GM18520 (cell line): ENCODE results near the gene TIMM13.
"Not testable (repeated sequence)": the region's sequence is repeated elsewhere in the genome, so short reads cannot be mapped to it uniquely, and the experiment has no call there.

Source experiments
- ATAC-seq: cut with Tn5 transposase; IDR thresholded peaks from one replicate; pipeline ENCODE4 v1.9.1; 2021; ENCODE audit not compliant: unreplicated experiment

The TIMM13 gene

DNA sequence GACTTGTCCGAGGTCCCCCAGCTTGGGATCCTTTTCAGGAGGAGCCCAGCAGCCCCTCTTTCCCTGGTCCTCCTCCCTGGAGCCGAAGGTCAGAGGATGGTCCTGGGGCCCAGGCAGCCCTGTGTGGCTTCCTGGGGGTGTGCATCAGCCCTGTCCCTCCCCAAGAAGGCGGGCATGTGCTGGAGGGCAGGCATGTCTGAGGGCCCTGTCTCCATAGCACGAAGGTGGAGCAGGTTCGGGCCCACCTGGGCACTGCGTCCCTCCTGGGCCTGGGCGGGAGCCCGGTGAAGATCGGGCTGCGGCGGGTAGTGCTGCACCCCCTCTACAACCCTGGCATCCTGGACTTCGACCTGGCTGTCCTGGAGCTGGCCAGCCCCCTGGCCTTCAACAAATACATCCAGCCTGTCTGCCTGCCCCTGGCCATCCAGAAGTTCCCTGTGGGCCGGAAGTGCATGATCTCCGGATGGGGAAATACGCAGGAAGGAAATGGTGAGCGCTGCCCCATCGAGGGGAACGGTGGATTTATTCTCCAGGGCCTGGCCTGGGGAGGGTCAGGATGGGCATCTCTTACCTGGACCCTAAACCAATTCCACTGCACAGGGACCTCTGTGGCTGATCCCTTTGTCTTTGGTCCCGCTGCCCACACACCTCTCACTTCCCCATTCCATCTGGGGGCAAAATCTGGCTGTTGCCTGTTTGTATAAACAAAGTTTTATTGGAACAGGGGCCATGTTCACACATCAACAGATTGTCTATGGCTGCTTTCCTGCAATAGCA is 10.9 kb downstream of the TIMM13 start:
- no peak for ATAC-seq

DNA sequence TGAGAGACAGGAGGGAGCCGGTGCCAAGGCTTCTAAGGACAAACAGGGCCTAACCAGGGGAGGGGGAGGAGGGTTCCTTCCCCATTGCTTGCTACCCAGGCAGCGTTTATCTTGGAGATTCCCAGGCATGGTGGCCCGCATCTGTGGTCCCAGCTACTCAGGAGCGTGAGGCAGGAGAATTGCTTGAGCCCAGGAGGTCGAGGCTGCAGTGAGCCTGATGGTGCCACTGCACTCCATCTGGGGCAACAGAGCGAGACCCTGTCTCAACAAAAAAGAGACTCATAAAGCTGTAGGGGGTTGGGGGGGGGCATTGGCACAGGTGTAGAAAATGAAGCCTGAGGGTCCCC is 11.4 kb downstream of the TIMM13 start:
- no peak for ATAC-seq

DNA sequence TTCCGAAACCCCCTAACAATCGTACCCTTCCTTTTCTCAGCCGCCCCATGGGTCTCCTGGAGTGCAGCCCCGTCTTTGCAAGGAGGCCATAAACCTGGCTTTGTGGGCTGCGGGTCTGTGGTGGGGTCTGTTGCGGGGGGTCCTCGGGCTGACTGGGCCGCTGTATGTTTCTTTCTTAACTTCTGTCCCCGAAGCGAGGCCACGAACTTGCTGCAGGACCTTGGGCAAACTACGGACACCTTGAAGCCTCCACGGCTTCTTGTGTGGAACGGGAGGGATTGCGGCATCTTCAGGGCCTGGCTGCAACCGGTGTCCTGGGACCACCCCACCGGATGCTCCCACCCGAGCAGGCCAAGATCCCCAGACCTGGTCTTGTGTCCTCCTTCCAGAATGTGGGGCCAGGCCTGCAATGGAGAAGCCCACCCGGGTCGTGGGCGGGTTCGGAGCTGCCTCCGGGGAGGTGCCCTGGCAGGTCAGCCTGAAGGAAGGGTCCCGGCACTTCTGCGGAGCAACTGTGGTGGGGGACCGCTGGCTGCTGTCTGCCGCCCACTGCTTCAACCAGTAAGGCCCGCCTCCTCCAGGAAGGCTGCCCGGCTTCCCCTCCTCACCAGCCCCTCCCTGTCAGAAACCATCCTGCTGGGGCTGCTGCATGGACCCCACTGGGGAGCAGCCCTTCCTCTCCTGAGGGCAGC is 12.0 kb downstream of the TIMM13 start:
- ATAC-seq: no peak

DNA sequence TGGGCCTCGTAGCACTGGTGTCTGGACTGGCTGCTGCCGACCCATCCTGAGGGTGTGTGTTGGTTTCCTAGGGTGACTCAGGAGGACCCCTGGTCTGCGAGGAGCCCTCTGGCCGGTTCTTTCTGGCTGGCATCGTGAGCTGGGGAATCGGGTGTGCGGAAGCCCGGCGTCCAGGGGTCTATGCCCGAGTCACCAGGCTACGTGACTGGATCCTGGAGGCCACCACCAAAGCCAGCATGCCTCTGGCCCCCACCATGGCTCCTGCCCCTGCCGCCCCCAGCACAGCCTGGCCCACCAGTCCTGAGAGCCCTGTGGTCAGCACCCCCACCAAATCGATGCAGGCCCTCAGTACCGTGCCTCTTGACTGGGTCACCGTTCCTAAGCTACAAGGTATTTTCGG is 13.8 kb downstream of the TIMM13 start:
- no peak for ATAC-seq

DNA sequence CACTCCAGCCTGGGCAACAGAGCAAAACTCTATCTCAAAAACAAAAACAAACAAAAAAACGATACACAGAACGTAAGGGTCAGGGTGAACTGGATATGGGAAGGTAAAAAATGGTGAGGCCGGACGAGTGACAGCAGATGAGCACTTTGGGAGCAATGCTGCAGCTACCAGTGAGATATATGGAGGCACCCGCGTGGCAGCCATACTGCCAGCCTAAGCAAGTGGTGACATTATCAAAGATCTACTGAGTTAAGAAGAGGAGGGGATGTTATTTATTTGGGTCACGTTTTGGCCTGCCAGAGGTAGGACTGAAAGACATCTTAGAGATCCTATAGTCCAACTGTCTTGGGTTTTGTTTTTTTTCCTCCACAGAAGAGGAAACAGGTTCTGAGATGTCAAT is 14.2 kb downstream of the TIMM13 start:
- no peak for ATAC-seq

DNA sequence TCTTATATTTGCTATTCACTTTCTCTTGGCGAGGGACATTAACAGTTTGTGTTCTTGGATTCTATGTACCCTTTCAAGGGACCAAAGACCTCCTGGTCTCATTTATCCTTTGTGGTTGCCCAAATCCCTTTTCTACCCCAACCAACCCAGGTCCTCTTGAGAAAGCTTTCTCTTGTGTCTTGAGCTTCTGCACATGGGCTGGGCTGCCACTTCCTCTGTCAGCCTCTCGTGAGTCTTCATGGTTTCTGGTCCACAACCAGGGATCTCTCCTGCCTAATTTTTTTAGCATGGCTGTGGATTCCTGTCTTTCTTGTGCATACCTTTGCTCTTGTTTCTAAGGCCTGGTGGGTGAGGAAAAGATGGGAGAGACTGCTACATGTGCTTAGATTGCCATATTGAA is 14.9 kb downstream of the TIMM13 start:
- ATAC-seq: no peak

DNA sequence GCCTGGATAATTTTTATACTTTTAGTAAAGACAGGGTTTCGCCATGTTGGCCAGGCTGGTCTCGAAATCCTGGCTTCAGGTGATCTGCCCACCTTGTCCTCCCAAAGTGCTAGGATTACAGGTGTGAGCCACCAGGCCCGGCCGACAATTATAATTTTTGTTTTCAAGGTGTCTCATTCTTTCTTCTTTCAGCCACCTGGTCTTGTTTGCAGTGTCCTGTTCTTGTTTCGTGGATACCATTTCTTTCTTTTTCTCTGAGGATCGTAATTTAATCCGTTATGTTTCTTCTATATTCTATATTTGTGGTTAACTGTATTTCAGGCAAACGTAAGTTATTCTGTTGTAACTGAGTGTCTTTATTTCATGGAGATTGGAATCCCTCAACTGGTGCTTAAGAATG is 15.7 kb downstream of the TIMM13 start:
- ATAC-seq: no peak

DNA sequence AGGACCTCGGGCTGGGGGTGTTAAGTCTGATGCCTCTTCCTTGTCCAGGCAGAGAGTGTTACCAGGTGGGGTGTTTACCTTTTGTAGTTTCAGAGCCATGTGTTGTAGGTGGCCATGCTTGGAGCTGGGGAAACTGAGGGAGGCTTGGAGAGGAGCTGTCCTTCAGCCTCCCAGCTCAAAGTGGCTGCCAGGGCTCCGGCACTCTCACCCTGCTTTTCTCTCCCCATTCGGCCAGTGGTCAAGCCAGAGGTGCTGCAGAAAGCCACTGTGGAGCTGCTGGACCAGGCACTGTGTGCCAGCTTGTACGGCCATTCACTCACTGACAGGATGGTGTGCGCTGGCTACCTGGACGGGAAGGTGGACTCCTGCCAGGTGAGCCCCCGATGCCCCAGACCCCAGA is 17.4 kb downstream of the TIMM13 start:
- no peak for ATAC-seq

DNA sequence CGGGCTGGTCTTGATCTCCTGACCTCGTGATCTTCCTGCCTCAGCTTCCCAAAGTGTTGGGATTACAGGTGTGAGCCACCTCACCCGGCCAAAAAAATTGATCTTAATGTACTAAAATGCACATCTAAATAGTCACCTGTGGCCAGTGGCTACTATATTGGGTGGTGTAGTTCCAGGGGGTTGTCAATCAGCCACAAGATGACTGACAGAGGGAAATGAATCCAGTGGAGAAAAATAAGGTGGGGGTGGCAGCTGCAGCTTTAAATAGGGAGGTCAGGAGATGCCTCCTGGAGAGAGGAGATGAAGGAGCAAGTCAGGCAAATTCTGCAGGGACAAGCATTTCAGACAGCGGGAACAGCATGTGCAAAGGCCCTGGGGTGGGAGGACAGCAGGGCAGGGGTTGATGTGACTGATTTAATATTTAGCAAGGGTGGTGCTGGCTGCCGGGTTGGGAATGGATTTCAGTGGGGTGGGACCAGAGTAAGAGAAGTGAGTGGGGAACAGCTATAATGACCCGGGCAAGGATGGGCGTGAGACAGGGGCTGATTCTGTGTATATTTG is 18.0 kb downstream of the TIMM13 start:
- no peak for ATAC-seq

DNA sequence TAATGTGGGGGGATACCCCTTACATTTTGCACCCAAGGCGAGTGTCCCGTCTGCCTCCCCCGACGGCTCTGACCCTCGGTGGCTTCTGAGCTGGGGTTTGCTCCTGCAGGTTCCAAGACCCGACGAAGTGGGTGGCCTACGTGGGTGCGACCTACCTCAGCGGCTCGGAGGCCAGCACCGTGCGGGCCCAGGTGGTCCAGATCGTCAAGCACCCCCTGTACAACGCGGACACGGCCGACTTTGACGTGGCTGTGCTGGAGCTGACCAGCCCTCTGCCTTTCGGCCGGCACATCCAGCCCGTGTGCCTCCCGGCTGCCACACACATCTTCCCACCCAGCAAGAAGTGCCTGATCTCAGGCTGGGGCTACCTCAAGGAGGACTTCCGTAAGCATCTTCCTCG is 19.1 kb downstream of the TIMM13 start:
- no peak for ATAC-seq

DNA sequence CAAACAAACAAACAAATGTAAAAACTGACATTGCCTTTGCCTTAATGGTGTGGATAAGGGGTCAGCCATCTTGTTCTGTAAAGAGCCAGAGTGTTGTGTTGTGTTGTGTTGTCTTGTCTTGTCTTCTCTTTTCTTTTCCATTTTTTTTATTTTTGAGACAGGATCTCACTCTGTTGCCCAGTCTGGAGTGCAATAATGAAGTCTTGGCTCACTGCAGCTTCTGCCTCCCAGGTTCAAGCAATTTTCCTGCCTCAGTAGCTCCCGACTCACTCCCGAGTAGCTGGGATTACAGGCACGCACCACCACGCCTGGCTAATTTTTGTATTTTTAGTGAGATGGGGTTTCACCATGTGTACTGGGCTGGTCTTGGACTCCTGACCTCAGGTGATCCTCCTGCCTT is 27.8 kb downstream of the TIMM13 start:
- no peak for ATAC-seq

DNA sequence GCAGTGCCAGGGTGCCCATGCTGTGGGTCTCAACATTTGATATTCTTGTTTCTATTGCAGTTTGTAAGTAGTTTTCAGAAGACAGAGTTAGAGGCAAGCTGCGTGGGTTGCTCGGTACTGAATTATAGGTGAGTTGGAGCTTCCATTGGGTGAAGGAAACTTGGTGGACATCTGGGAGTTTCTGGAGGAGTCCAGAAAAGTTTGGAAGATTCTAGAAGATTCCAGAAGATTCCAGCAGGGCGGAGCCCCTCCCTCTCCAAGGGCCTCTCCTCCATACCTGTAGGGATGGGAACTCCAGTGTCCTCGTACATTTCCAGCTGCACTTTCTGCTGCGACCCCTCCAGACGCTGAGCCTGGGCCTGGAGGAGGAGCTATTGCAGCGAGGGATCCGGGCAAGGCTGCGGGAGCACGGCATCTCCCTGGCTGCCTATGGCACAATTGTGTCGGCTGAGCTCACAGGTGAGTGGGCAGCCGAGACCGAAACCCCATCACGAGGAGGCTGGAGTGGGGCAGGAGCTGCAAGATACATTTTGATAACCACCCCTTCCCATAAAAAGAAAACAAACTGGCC is 28.6 kb downstream of the TIMM13 start:
- no peak for ATAC-seq

DNA sequence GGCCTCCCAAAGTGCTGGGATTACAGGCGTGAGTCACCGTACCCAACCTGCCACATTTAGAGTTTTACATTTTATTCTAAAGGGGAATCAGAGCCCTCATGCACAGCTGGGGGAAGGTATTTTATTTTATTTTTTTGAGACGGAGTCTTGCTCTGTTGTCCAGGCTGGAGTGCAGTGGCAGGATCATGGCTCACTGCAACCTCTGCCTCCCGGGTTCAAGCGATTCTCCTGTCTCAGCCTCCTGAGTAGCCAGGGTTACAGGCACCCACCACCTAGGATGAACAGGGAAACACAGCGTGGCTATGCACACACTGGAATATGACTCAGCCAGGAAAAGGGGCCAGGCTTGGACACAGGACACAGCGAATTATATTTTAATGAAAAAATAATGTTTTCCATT is 30.2 kb downstream of the TIMM13 start:
- ATAC-seq: not testable (repeated sequence)

DNA sequence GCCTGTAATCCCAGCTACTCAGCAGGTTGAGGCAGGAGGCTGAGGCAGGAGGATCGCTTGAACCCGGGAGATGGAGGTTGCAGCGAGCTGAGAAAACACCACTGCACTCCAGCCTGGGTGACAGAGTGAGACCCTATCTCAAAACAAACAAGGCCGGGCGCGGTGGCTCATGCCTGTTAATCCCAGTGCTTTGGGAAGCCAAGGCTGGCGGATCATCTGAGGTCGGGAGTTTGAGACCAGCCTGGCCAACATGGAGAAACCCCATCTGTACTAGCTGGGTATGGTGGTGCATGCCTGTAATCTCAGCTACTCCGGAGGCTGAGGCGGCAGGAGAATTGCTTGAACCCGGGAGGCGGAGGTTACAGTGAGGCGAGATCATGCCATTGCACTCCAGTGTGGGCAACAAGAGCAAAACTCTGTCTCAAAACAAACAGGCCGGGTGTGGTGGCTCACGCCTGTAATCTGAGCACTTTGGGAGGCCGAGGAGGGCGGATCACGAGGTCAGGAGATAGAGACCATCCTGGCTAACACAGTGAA is 32.0 kb downstream of the TIMM13 start:
- not testable (repeated sequence) for ATAC-seq

DNA sequence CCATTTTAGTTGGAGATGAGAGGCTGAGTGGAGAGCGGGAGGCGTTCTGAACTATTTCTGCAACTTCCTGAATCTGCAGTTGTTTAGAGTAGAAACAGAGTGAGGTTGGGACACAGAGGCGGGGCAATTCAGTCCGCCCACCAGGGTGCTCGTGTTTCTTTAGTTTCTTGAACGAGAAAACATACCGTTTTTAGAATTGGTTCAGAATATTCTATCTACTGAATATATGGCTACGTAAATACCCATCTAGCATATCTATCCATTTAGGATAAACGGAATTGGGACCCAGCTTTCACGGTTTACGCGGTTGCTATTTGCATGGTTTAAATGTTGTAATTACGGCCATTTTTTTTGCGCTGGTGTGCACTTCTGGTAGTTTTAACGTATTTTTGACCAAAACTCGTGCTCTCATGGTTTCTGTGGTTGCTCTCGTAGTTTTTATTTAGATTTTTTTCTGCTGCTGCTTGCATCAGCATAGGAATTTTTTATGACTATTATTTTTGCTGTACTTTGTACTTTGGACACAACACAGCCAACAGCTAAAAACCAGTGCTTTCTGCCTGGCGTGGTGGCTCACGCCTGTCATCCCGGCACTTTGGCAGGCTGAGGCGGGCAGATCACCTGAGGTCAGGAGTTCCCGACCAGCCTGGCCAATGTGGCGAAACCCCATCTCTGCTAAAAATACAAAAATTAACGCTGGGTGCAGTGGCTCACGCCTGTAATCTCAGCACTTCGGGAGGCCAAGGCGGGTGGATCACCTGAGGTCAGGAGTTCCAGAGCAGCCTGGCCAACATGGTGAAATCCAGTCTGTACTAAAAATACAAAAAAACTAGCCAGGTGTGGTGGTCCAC is 32.7 kb downstream of the TIMM13 start:
- ATAC-seq: no peak

DNA sequence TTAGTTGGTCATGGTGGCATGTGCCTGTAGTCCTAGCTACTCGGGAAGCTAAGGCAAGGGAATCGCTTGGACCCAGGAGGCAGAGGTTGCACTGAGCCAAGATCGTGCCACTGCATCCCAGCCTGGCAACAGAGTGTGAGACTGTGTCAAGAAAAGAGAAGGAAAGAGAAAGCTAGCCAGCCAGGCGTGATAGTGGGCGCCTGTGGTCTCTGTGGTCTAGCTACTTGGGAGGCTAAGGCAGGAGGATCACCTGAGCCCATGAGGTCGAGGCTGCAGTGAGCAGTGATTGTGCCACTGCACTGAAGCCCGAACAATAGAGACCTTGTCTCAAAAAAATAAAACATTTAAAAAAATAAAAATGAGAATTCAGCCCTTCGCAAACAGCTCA is 33.3 kb downstream of the TIMM13 start:
- ATAC-seq: no peak

DNA sequence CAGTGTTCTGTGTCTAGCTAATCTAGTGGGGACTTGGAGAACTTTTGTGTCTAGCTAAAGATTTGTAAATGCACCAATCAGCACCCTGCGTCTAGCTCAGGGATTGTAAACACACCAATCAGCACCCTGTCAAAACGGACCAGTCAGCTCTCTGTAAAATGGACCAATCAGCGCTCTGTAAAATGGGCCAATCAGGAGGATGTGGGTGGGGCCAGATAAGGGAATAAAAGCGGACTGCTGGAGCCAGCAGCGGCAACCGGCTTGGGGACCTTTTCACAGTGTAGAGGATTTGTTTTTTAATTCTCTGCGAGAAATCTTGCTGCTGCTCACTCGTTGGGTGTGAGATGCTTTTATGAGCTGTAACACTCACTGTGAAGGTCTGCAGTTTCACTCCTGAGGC is 34.5 kb downstream of the TIMM13 start:
- ATAC-seq: not testable (repeated sequence)

DNA sequence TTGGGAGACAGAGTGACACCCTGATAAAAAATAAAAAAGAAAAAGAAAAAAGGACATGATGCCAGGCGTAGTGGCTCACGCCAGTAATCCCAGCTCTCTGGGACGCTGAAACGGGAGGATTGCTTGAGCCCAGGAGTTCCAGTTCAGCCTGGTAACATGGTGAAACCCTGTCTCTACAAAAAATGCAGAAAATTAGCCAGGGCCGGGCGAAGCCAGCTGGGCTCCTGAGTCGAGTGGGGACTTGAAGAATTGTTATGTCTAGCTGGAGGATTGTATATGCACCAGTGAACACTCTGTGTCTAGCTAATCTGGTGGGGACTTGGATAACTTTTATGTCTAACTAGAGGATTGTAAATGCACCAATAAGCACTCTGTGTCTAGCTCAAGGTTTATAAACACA is 35.0 kb downstream of the TIMM13 start:
- ATAC-seq: no peak

DNA sequence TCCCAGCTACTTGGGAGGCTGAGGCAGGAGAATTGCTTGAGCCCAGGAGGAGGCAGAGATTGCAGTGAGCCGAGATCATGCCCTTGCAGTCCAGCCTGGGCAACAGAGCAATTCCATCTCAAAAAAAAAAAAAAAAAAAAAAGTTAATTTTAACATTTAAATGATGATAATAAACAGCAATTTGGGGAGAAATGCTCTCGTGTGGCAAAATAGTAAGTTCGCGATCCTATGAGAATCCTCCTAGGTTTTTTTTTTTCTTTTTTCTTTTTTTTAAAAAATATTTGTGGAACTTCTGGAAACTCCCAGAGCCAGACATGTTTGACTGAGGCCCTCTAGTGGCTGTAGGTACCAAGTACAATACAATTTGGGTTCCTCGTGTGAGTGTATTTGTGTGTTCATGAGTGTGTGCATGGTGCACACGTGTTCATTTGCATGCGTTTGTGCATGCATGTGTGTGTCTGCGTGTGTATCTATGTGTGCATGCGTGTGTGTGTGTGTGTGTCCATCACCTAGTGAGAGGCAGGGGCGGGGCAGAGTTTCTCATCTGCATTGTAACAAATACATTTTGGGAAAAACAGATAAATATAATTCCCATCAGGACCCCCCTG is 36.2 kb downstream of the TIMM13 start:
- ATAC-seq: no peak

DNA sequence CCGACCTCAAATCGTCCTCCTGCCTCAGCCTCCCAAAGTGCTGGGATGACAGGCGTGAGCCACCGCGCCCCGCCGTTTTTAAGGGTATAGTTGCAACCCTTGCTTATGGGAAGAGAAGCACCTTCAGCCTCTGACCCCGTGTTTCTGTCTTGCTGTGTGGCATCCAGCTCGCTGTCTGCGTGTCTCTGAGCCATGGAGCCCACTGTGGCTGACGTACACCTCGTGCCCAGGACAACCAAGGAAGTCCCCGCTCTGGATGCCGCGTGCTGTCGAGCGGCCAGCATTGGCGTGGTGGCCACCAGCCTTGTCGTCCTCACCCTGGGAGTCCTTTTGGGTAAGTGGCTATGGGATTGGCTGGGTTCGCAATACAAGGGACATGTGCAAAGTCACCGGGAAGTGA is 37.8 kb downstream of the TIMM13 start:
- no peak for ATAC-seq
